HepG2 (cell line): Measurements from ENCODE around the gene LIME1. TPM values are rescaled to one million over a fixed set of nuclear protein-coding genes. Genes with fewer than 3 reads are reported as not detected.

Source experiments
- ATAC-seq: fragments of 200-7000 bp; cut with Tn5 transposase; 3 replicates; pipeline ENCODE4 v1.9.1; 2020; ENCODE audit warnings: mild to moderate bottlenecking, moderate library complexity
- BruUV-seq: library from RNA; stranded (reverse); fragments of 400-500 nt; replicated peaks from 2 replicates; lab custom pipeline; 2021; lab: Mats Ljungman, UMichigan
- CTCF ChIA-PET: fragments of 300-600 bp; formaldehyde crosslinking; extraction: SDS; loops from one replicate; lab custom pipeline; 2021; ENCODE audit warnings: low total read pairs, inconsistent platforms, low intra/inter-chr PET ratio; lab: Yijun Ruan, JAX
- POLR2A ChIA-PET: fragments of 350-600 bp; sonication (Branson Sonifier 250); formaldehyde crosslinking; loops from one replicate; lab custom pipeline; 2020; ENCODE audit warnings: antibody characterized with exemption, inconsistent platforms; lab: Yijun Ruan, JAX
- DNase-seq: peaks from one replicate; pipeline ENCODE4 v3.0.0-alpha.2; 2015; ENCODE audit warnings: low spot score
- FAIRE-seq: peaks from 3 replicates; lab custom pipeline; 2011; peaks lifted over from hg19 to GRCh38; lab: Jason Lieb, UNC
- H2AFZ ChIP-seq: one replicate; pipeline ENCODE4 v1.6.1; 2011; ENCODE audit warnings: low read length, inconsistent platforms
- H3K27ac ChIP-seq: fragments of 300-600 bp; 3 replicates; pipeline ENCODE4 v1.8.0; 2011; ENCODE audit warnings: mixed run types, mild to moderate bottlenecking, mixed read lengths, low read length, inconsistent platforms; ENCODE audit not compliant: insufficient read depth; ENCODE audit errors: extremely low read length
- H3K27me3 ChIP-seq, 2 experiments: fragments of 200-600 bp in 1 of 2; 2 replicates in 1 of 2; 3 replicates in 1 of 2; pipeline versions ENCODE4 v1.6.0 to v1.8.0; 2011; ENCODE audit warnings: low read length in 2 of 2, mild to moderate bottlenecking in 2 of 2, moderate library complexity in 2 of 2, inconsistent platforms in 1 of 2; ENCODE audit not compliant: insufficient read depth in 2 of 2, control insufficient read depth in 1 of 2
- H3K36me3 ChIP-seq, 2 experiments: fragments of 200-600 bp in 1 of 2; replicated peaks in 1 of 2; 2 replicates in 1 of 2; 3 replicates in 1 of 2; pipeline versions ENCODE4 v1.5.1 to v1.8.0; 2011; ENCODE audit warnings: low read length in 2 of 2, inconsistent platforms in 1 of 2; ENCODE audit not compliant: insufficient read depth in 2 of 2, control insufficient read depth in 1 of 2
- H3K4me1 ChIP-seq: 2 replicates; pipeline ENCODE4 v1.5.1; 2012; ENCODE audit warnings: low read length, inconsistent platforms; ENCODE audit not compliant: insufficient read depth
- H3K4me2 ChIP-seq: 2 replicates; pipeline ENCODE4 v1.6.0; 2011; ENCODE audit warnings: low read depth, low read length, inconsistent platforms
- H3K4me3 ChIP-seq, 3 experiments: fragments of 200-600 bp in 1 of 3; sonication (generic), shearing (Covaris generic) in 1 of 3; replicated peaks in 1 of 3; 2 replicates each; pipeline ENCODE4 v1.5.1; 2011 to 2016; ENCODE audit warnings: low read length in 3 of 3, inconsistent platforms in 2 of 3, low read depth in 2 of 3, mild to moderate bottlenecking in 2 of 3, control low read depth in 1 of 3, mixed read lengths in 1 of 3; ENCODE audit not compliant: insufficient read depth in 1 of 3
- H3K79me2 ChIP-seq: one replicate; pipeline ENCODE4 v1.6.1; 2011; ENCODE audit warnings: low read length, inconsistent platforms; ENCODE audit not compliant: insufficient read depth
- H3K9ac ChIP-seq: 2 replicates; pipeline ENCODE4 v1.6.0; 2011; ENCODE audit warnings: mild to moderate bottlenecking, low read depth, low read length, inconsistent platforms; ENCODE audit not compliant: insufficient read depth
- H3K9me3 ChIP-seq: 2 replicates; pipeline ENCODE4 v1.5.1; 2012; ENCODE audit warnings: mild to moderate bottlenecking, low read length
- H4K20me1 ChIP-seq: 2 replicates; pipeline ENCODE4 v1.6.0; 2011; ENCODE audit warnings: inconsistent platforms, mild to moderate bottlenecking, low read length, moderate library complexity; ENCODE audit not compliant: insufficient read depth
- CENPX ChIP-seq: sonication (generic); formaldehyde crosslinking; IDR thresholded peaks from 2 replicates; pipeline ENCODE4 v1.9.0; 2021; ENCODE audit warnings: mild to moderate bottlenecking, missing genetic modification reagents, moderate library complexity
- CHCHD3 ChIP-seq: sonication (generic); formaldehyde crosslinking; IDR thresholded peaks from 2 replicates; pipeline ENCODE4 v1.8.0; 2022; ENCODE audit warnings: mild to moderate bottlenecking, missing genetic modification reagents, moderate library complexity
- FOSL2 ChIP-seq: sonication (generic); formaldehyde crosslinking; IDR thresholded peaks from 2 replicates; pipeline ENCODE4 v1.4.0; 2020; ENCODE audit warnings: missing genetic modification reagents
- FOXK1 ChIP-seq: sonication (generic); formaldehyde crosslinking; IDR thresholded peaks from 2 replicates; pipeline ENCODE4 v1.4.0; 2020; ENCODE audit warnings: low read depth, missing genetic modification reagents, borderline replicate concordance
- HOMEZ ChIP-seq: IDR thresholded peaks from 2 replicates; pipeline ENCODE4 v1.6.1; 2016; ENCODE audit warnings: low read depth
- ONECUT2 ChIP-seq: sonication (generic); formaldehyde crosslinking; IDR thresholded peaks from 2 replicates; pipeline ENCODE4 v1.4.0; 2020; ENCODE audit warnings: missing genetic modification reagents
- PCBP1 ChIP-seq: fragments of 200-400 bp; formaldehyde crosslinking; IDR thresholded peaks from 2 replicates; pipeline ENCODE4 v1.6.1; 2017; ENCODE audit warnings: mild to moderate bottlenecking, low read depth, low read length, borderline replicate concordance
- RBFOX2 ChIP-seq: fragments of 200-400 bp; formaldehyde crosslinking; IDR thresholded peaks from 2 replicates; pipeline ENCODE4 v1.6.1; 2017; ENCODE audit warnings: low read depth, mild to moderate bottlenecking, low read length
- SKI ChIP-seq: fragments of 450-650 bp; IDR thresholded peaks from one replicate; pipeline ENCODE4 v1.6.1; 2018; ENCODE audit warnings: mild to moderate bottlenecking; ENCODE audit not compliant: partially characterized antibody
- ZBTB2 ChIP-seq: sonication (generic); formaldehyde crosslinking; IDR thresholded peaks from 2 replicates; pipeline ENCODE4 v1.8.0; 2022; ENCODE audit warnings: low read depth, missing genetic modification reagents
- ZNF574 ChIP-seq: sonication (generic); formaldehyde crosslinking; IDR thresholded peaks from 2 replicates; pipeline ENCODE4 v1.4.0; 2020; ENCODE audit warnings: missing genetic modification reagents
- ZNF768 ChIP-seq: sonication (generic); formaldehyde crosslinking; IDR thresholded peaks from 2 replicates; pipeline ENCODE4 v1.4.0; 2020; ENCODE audit warnings: missing genetic modification reagents
- WGBS: methylation state at CpG from one replicate; pipeline ENCODE4 v1.1.6; 2017; ENCODE audit warnings: low lambda C conversion rate; 5-methylcytosine and 5-hydroxymethylcytosine counted together
- in situ Hi-C: cut with HindIII; loops from 2 replicates; pipeline ENCODE4 v1.10.0; 2017; ENCODE audit warnings: low pct_unique_long_range_greater_than_20kb; ENCODE audit not compliant: extremely low pct_ligation_motif_present
- intact Hi-C: fragments of 100-400 bp; cut with micrococcal nuclease; formaldehyde crosslinking; loops from one replicate; pipeline ENCODE4 v1.10.0; 2022; ENCODE audit not compliant: unreplicated experiment
- polyA plus RNA-seq, 8 experiments: library from polyadenylated mRNA; depleted of rRNA in 3 of 8; stranded (reverse) in 7 of 8; unstranded in 1 of 8; fragments of >200 nt; fragmentation: Illumina TruSeq in 4 of 8; extraction: Trizol in 4 of 8; gene quantifications; 2 replicates each; pipeline versions ENCODE4 v1.2.1 to v1.2.3, GENCODE V29; 2011 to 2016; ENCODE audit warnings: low read depth in 4 of 8, missing spikeins in 1 of 8, mixed read lengths in 1 of 8; ENCODE audit not compliant: insufficient read depth in 1 of 8
- total RNA-seq, 5 experiments: library from RNA; depleted of rRNA; stranded (reverse); fragments of >200 nt; fragmentation: Illumina TruSeq; extraction: Trizol; gene quantifications; 2 replicates each; pipeline ENCODE4 v1.2.3, GENCODE V29; 2016; ENCODE audit warnings: low read depth in 1 of 5

The LIME1 gene
- total and polyA plus RNA-seq, 2 of the 13 experiments (the other 11 are each of a cell fraction or from before 2014, with no cell fraction given) = 13.0 to 61.5 TPM

GRCh38 chr20:63701051-63701328 lies 35.5 kb upstream of the LIME1 start:
- peaks cover 6% of the 10 kb centered on the region; the same call in 1 of the 2 replicates for H4K20me1 ChIP-seq
- TF ChIP-seq HOMEZ (CRISPR knock-in tag) = no peak
- no peak for TF ChIP-seq CHCHD3 (CRISPR knock-in tag)
- no peak for TF ChIP-seq FOXK1 (CRISPR knock-in tag)
- TF ChIP-seq ONECUT2 = no peak
- TF ChIP-seq CENPX (CRISPR knock-in tag) = no peak
- TF ChIP-seq, all 625 proteins: peak for 0
- no peak overlapping the region for H3K4me2 ChIP-seq
- WGBS = 94% methylated on average over 5 of the region's 5 CpGs
- peaks cover 6% of the 10 kb centered on the region for H3K79me2 ChIP-seq
- H3K9ac ChIP-seq = no peak overlapping the region
- no peaks in the 10 kb centered on the region for H3K9me3 ChIP-seq
- no peak for ATAC-seq
- H3K4me1 ChIP-seq = peaks cover 22% of the 10 kb centered on the region
- no peaks in the 10 kb centered on the region for H3K27me3 ChIP-seq
- H2AFZ ChIP-seq = no peak overlapping the region
- DNase-seq = no peak
- ChIA-PET CTCF (no interaction called here), POLR2A (no interaction called here)
- H3K27ac ChIP-seq = no peak overlapping the region
- in situ Hi-C loops = loop anchor here (10.0 kb wide), 1 partner anchor 84 kb away; no protein-coding TSS in a partner anchor
- H3K36me3 ChIP-seq = peaks cover 16 to 26% of the 10 kb centered on the region in 2 experiments
- H3K4me3 ChIP-seq = no peak overlapping the region
- no peak for FAIRE-seq
- BruUV-seq = no TSS peak
- intact Hi-C loops = no loop called here

- Histone ChIP-seq H4K20me1 (peaks cover 11% of the 10 kb centered on the region; the same call in 1 of the 2 replicates), H3K36me3 (peaks cover 17 to 31% of the 10 kb centered on the region in 2 experiments), H3K79me2 (peaks cover 11% of the 10 kb centered on the region), H3K4me2 (no peak overlapping the region), H2AFZ (no peak overlapping the region), H3K9ac (no peak overlapping the region), H3K4me3 (no peak overlapping the region), H3K4me1 (peaks cover 22% of the 10 kb centered on the region), H3K27ac (no peak overlapping the region), H3K27me3 (no peaks in the 10 kb centered on the region), H3K9me3 (no peaks in the 10 kb centered on the region)
- ATAC-seq (no peak), DNase-seq (no peak), FAIRE-seq (no peak)
- POLR2A ChIA-PET = interaction anchor here (12.4 kb wide), 1 partner anchor 35 kb away, joined by 190 read pairs; the partner anchor contains the start of genes LIME1 and SLC2A4RG
- in situ Hi-C loops (loop anchor here (10.0 kb wide), 1 partner anchor 83 kb away; no protein-coding TSS in a partner anchor), intact Hi-C loops (no loop called here)
- CTCF ChIA-PET = no interaction called here
- WGBS = 94% methylated on average over 6 of the region's 14 CpGs
- BruUV-seq = no TSS peak
- peak; percentile 89; the same call in 1 of the 2 replicates for TF ChIP-seq PCBP1
- TF ChIP-seq FOSL2 (CRISPR knock-in tag) = no peak
- TF ChIP-seq SKI = no peak
- no peak for TF ChIP-seq ZBTB2
- TF ChIP-seq ZNF768 = peak; percentile 10; the same call in 1 of the 2 replicates
- TF ChIP-seq ZNF574 = 0 out of 2 replicates have a peak, but pooled peaks have one; percentile 5
- peak; percentile 47 for TF ChIP-seq RBFOX2
Measured at GRCh38 chr20:63701329-63702035, 35.0 kb upstream of the LIME1 start.
